Endothelial cell of umbilical vein (primary cell): ENCODE measurements around the gene IKZF3. TPM values are rescaled to one million over a fixed set of nuclear protein-coding genes. Genes with fewer than 3 reads are reported as not detected.

Experiments used
- BruUV-seq: library from RNA; stranded (reverse); fragments of 400-500 nt; replicated peaks from 2 replicates; lab custom pipeline; 2021; lab: Mats Ljungman, UMichigan
- CTCF ChIA-PET: fragments of 300-600, 350-600 bp; sonication (Branson Sonifier 250); formaldehyde crosslinking; loops from one replicate; lab custom pipeline; 2021; ENCODE audit warnings: antibody characterized with exemption, inconsistent platforms; lab: Charles Lee
- POLR2A ChIA-PET: fragments of 300-600, 350-600 bp; sonication (Branson Sonifier 250); formaldehyde crosslinking; loops from one replicate; lab custom pipeline; 2021; ENCODE audit warnings: antibody characterized with exemption, inconsistent platforms; lab: Charles Lee
- DNase-seq: peaks from one replicate; pipeline ENCODE4 v3.0.0-alpha.2; 2011; ENCODE audit warnings: low read depth, low spot score
- FAIRE-seq: peaks from 2 replicates; lab custom pipeline; 2011; peaks lifted over from hg19 to GRCh38; lab: Jason Lieb, UNC
- H2AFZ ChIP-seq: 2 replicates; pipeline ENCODE4 v1.6.0; 2012; ENCODE audit warnings: low read depth, low read length, control low read depth, inconsistent platforms
- H3K27ac ChIP-seq: 2 replicates; pipeline ENCODE4 v1.5.1; 2011; ENCODE audit warnings: low read depth, mild to moderate bottlenecking, control low read depth, low read length, moderate library complexity; ENCODE audit not compliant: insufficient read depth
- H3K27me3 ChIP-seq, 2 experiments: 2 replicates each; pipeline versions ENCODE4 v1.6.0 to v1.6.1; 2011; ENCODE audit warnings: low read length in 2 of 2, mixed read lengths in 1 of 2; ENCODE audit not compliant: control insufficient read depth in 2 of 2, insufficient read depth in 2 of 2
- H3K36me3 ChIP-seq, 2 experiments: 2 replicates in 1 of 2; 3 replicates in 1 of 2; pipeline ENCODE4 v1.5.1; 2011; ENCODE audit warnings: low read length in 2 of 2, mild to moderate bottlenecking in 1 of 2, moderate library complexity in 1 of 2; ENCODE audit not compliant: control insufficient read depth in 2 of 2, insufficient read depth in 2 of 2; ENCODE audit errors: extremely low read depth in 1 of 2
- H3K4me1 ChIP-seq: 3 replicates; pipeline ENCODE4 v1.5.1; 2011; ENCODE audit warnings: mild to moderate bottlenecking, low read length; ENCODE audit not compliant: control insufficient read depth, insufficient read depth; ENCODE audit errors: extremely low read depth
- H3K4me2 ChIP-seq: 2 replicates; pipeline ENCODE4 v1.6.1; 2011; ENCODE audit warnings: low read length, control low read depth, mixed read lengths; ENCODE audit not compliant: insufficient read depth
- H3K4me3 ChIP-seq, 3 experiments: fragments of 200-600 bp in 1 of 3; sonication (generic), shearing (Covaris generic) in 1 of 3; replicated peaks in 1 of 3; 2 replicates each; pipeline ENCODE4 v1.5.1; 2011 to 2016; ENCODE audit warnings: control low read depth in 3 of 3, low read length in 3 of 3, mild to moderate bottlenecking in 2 of 3, inconsistent platforms in 1 of 3, low read depth in 1 of 3, moderate library complexity in 1 of 3; ENCODE audit not compliant: insufficient read depth in 1 of 3
- H3K79me2 ChIP-seq: 2 replicates; pipeline ENCODE4 v1.6.0; 2012; ENCODE audit warnings: low read length, inconsistent platforms; ENCODE audit not compliant: control insufficient read depth, insufficient read depth
- H3K9ac ChIP-seq: replicated peaks from 2 replicates; pipeline ENCODE3; 2011; ENCODE audit warnings: low read length, control low read depth; ENCODE audit not compliant: insufficient read depth; ENCODE audit errors: extremely low read depth
- H3K9me1 ChIP-seq: replicated peaks from 3 replicates; pipeline ENCODE4 v1.6.0; 2011; ENCODE audit warnings: mild to moderate bottlenecking, low read length; ENCODE audit not compliant: control insufficient read depth, insufficient read depth; ENCODE audit errors: extremely low read depth
- H3K9me3 ChIP-seq: replicated peaks from 2 replicates; pipeline ENCODE4 v1.5.1; 2012; ENCODE audit warnings: low read length, inconsistent platforms; ENCODE audit not compliant: control insufficient read depth, insufficient read depth
- H4K20me1 ChIP-seq: replicated peaks from 2 replicates; pipeline ENCODE3; 2011; ENCODE audit warnings: mild to moderate bottlenecking, low read length; ENCODE audit not compliant: control insufficient read depth, insufficient read depth; ENCODE audit errors: extremely low read depth
- EZH2 ChIP-seq: IDR thresholded peaks from 2 replicates; pipeline ENCODE4 v1.6.1; 2012; ENCODE audit warnings: borderline replicate concordance, low read depth, mild to moderate bottlenecking, moderate library complexity, low read length, inconsistent platforms; ENCODE audit not compliant: severe bottlenecking
- FOS ChIP-seq: IDR thresholded peaks from 2 replicates; pipeline ENCODE4 v1.6.1; 2011; ENCODE audit warnings: mild to moderate bottlenecking, low read length, moderate library complexity, borderline replicate concordance; ENCODE audit not compliant: insufficient read depth
- GATA2 ChIP-seq: IDR thresholded peaks from 2 replicates; pipeline ENCODE4 v1.7.0; 2011; ENCODE audit warnings: low read depth, mild to moderate bottlenecking, moderate library complexity, mixed read lengths, low read length; ENCODE audit not compliant: insufficient read length, insufficient read depth
- JUN ChIP-seq: IDR thresholded peaks from 2 replicates; pipeline ENCODE4 v1.6.1; 2011; ENCODE audit warnings: borderline replicate concordance, low read depth; ENCODE audit not compliant: insufficient read length, insufficient read depth
- MYC ChIP-seq: IDR thresholded peaks from one replicate; pipeline ENCODE4 v1.6.1; 2011; ENCODE audit warnings: mild to moderate bottlenecking, low read depth, low read length
- POLR2A ChIP-seq: IDR thresholded peaks from 2 replicates; pipeline ENCODE4 v1.6.1; 2012; ENCODE audit warnings: low read depth, mild to moderate bottlenecking, control low read depth, low read length
- POLR2AphosphoS5 ChIP-seq: IDR thresholded peaks from 2 replicates; pipeline ENCODE4 v1.6.1; 2012; ENCODE audit warnings: low read depth, mild to moderate bottlenecking, control low read depth, low read length, moderate library complexity; ENCODE audit not compliant: insufficient read depth
- dilution Hi-C: fragments of 300-500 bp; cut with MboI; formaldehyde crosslinking; loops from one replicate; pipeline ENCODE4 v1.15.0; 2019; ENCODE audit warnings: low sequenced_read_pairs; ENCODE audit not compliant: extremely low pct_ligation_motif_present
- intact Hi-C: fragments of 100-400 bp; cut with micrococcal nuclease; formaldehyde crosslinking; loops from one replicate; pipeline ENCODE4 v1.10.0; 2022
- polyA plus RNA-seq, 4 experiments: library from polyadenylated mRNA; depleted of rRNA in 3 of 4; stranded (reverse) in 3 of 4; unstranded in 1 of 4; fragments of >200 nt; gene quantifications; 2 replicates each; pipeline versions ENCODE4 v1.2.1 to v1.2.3, GENCODE V29; 2011 to 2012; ENCODE audit warnings: missing spikeins in 1 of 4
- total RNA-seq: library from RNA; stranded (reverse); gene quantifications from 2 replicates; pipeline ENCODE4 v1.2.3, GENCODE V29; 2021
- TF ChIP-seq, protein P1 (sequence below), 2 donors: IDR thresholded peaks; 1 replicate in 1 of 2; 2 replicates in 1 of 2; pipeline ENCODE4 v1.5.1; 2011; ENCODE audit warnings: low read length in 2 of 2, mild to moderate bottlenecking in 2 of 2, moderate library complexity in 2 of 2, control low read depth in 1 of 2, inconsistent platforms in 1 of 2, low read depth in 1 of 2; ENCODE audit not compliant: insufficient read depth in 1 of 2; ENCODE audit errors: extremely low read depth in 1 of 2
- TF ChIP-seq, protein P2 (sequence below): IDR thresholded peaks from 2 replicates; pipeline ENCODE4 v1.6.1; 2011; ENCODE audit not compliant: insufficient read depth, insufficient read length

Gene IKZF3
- total and polyA plus RNA-seq, 2 donors (not counting 3 experiments of a cell fraction or from before 2014, with no cell fraction given): not detected

DNA sequence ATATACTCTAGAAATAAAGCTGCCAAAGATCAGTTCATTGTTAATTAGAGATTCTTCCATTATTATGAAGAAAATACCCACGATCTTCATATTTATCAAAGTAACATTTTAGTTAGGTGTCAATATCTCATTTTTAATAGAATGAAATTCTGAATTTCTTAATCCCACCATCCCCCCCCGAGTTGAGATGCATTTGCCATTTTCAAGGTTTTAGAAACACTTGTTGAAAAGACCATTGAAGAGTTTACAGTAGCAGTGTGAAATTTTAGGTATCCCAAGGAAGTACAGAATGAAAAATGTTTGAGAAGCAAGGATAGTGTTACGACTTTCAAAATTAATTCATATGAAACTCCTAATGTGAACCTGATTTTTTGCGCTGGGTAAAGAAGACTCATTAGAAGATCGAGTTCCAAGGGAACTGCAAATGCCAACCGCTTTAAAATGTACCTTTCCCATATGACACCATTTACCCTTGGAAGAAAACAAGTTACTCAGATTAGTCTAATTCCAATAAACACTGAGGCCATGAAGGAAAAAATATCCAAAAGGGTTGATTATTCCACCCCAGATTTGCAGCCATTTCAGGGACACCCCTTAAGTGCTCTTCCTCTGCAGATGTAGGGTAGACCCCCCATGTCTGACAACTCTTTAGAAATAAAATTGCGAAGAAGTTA is 731 bp downstream of the IKZF3 start:
- H3K27ac ChIP-seq: no peak overlapping the region
- ChIA-PET POLR2A (no interaction called here), CTCF (no interaction called here)
- no peak for TF ChIP-seq EZH2
- no peak for TF ChIP-seq FOS
- TF ChIP-seq POLR2A: no peak
- TF ChIP-seq, protein P1, sequence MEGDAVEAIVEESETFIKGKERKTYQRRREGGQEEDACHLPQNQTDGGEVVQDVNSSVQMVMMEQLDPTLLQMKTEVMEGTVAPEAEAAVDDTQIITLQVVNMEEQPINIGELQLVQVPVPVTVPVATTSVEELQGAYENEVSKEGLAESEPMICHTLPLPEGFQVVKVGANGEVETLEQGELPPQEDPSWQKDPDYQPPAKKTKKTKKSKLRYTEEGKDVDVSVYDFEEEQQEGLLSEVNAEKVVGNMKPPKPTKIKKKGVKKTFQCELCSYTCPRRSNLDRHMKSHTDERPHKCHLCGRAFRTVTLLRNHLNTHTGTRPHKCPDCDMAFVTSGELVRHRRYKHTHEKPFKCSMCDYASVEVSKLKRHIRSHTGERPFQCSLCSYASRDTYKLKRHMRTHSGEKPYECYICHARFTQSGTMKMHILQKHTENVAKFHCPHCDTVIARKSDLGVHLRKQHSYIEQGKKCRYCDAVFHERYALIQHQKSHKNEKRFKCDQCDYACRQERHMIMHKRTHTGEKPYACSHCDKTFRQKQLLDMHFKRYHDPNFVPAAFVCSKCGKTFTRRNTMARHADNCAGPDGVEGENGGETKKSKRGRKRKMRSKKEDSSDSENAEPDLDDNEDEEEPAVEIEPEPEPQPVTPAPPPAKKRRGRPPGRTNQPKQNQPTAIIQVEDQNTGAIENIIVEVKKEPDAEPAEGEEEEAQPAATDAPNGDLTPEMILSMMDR (IDR thresholded peaks at IDR 0.05; ENCODE audit: extremely low read depth in 1 of 2, insufficient read depth in 1 of 2, low read depth in 1 of 2, low read length in 2 of 2): no peak
- FAIRE-seq (no peak), DNase-seq (no peak)
- no peak overlapping the region for H3K9ac ChIP-seq
- no peaks in the 10 kb centered on the region for H3K9me1 ChIP-seq
- H3K4me3 ChIP-seq: no peak overlapping the region
- no peak overlapping the region for H3K4me2 ChIP-seq
- dilution Hi-C loops (no loop called here), intact Hi-C loops (loop anchor here (10.0 kb wide), 1 partner anchor 79 kb away; no protein-coding TSS in a partner anchor)
- H3K27me3 ChIP-seq: peaks cover 51 to 80% of the 10 kb centered on the region in 2 experiments
- H3K79me2 ChIP-seq: no peaks in the 10 kb centered on the region
- H3K9me3 ChIP-seq: no peaks in the 10 kb centered on the region
- no peaks in the 10 kb centered on the region for H3K4me1 ChIP-seq
- BruUV-seq: no TSS peak
- no peaks in the 10 kb centered on the region for H3K36me3 ChIP-seq
- H4K20me1 ChIP-seq: no peaks in the 10 kb centered on the region
- no peak overlapping the region for H2AFZ ChIP-seq

DNA sequence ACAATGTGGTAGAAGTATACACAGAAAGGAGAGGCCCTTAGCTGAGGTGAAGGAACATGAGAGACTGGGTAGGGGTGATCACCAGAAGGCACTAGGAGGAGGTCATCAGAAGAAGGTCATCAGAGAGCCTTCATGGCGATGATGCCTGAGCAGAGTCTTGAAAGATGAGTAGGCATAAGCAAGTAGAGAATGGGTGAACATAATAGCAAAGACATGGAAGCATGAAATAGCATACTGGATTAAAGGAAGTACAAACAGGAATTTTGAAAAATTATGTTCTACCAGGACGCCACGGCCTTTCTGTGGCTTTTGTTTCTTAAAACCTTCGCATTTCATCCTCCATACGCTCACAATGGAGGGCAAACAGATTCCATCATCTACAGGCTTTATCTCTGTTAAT is 2.9 kb downstream of the IKZF3 start:
- Histone ChIP-seq H3K9ac (no peak overlapping the region), H3K36me3 (no peaks in the 10 kb centered on the region), H3K9me1 (no peaks in the 10 kb centered on the region), H3K4me2 (no peak overlapping the region), H3K27me3 (peaks cover 35 to 60% of the 10 kb centered on the region in 2 experiments), H2AFZ (no peak overlapping the region), H4K20me1 (no peaks in the 10 kb centered on the region), H3K27ac (no peak overlapping the region), H3K9me3 (no peaks in the 10 kb centered on the region), H3K4me3 (no peak overlapping the region), H3K79me2 (no peaks in the 10 kb centered on the region), H3K4me1 (no peaks in the 10 kb centered on the region)
- CTCF ChIA-PET: interaction anchor here (0.9 to 1.0 kb wide), 3 partner anchors 12 to 143 kb away, joined by 3 to 5 read pairs (median 3); no protein-coding TSS in a partner anchor
- FAIRE-seq: no peak
- DNase-seq: no peak
- POLR2A ChIA-PET: no interaction called here
- intact Hi-C loops (loop anchor here (10.0 kb wide), 1 partner anchor 76 kb away; no protein-coding TSS in a partner anchor), dilution Hi-C loops (no loop called here)
- TF ChIP-seq GATA2 (no peak), JUN (no peak), POLR2A (no peak), FOS (no peak), EZH2 (no peak), MYC (no peak), POLR2AphosphoS5 (no peak)
- TF ChIP-seq, protein P2, sequence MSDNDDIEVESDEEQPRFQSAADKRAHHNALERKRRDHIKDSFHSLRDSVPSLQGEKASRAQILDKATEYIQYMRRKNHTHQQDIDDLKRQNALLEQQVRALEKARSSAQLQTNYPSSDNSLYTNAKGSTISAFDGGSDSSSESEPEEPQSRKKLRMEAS: no peak
- TF ChIP-seq, protein P1 (IDR thresholded peaks at IDR 0.05; ENCODE audit: extremely low read depth in 1 of 2, insufficient read depth in 1 of 2, low read depth in 1 of 2, low read length in 2 of 2): no peak
- BruUV-seq: no TSS peak
